ENCODE results near the gene HDGFL2. TPM values are rescaled to one million over a fixed set of nuclear protein-coding genes. Genes with fewer than 3 reads are reported as not detected.
A peak's percentile ranks its signal among the peaks of the same experiment; 100 is the strongest.

The HDGFL2 gene
- total RNA-seq, 1 donor from 2014 or later: 19.2 TPM

- ATAC-seq: no peak
Observed at GRCh38 chr19:4499855-4500254, 27.8 kb downstream of the HDGFL2 start.

- ATAC-seq: no peak
Observed at GRCh38 chr19:4500841-4501591, 28.9 kb downstream of the HDGFL2 start.

GRCh38 chr19:4501691-4502090, 29.6 kb downstream of the HDGFL2 start:
- no peak for ATAC-seq

GRCh38 chr19:4502282-4503131, 30.4 kb downstream of the HDGFL2 start:
- no peak for ATAC-seq

- ATAC-seq: no peak
Observed at GRCh38 chr19:4503132-4503824, 31.2 kb downstream of the HDGFL2 start.

GRCh38 chr19:4503825-4504170, 31.7 kb downstream of the HDGFL2 start:
- ATAC-seq: no peak

- ATAC-seq: no peak
Observed at GRCh38 chr19:4504297-4504701, 32.2 kb downstream of the HDGFL2 start.

GRCh38 chr19:4504891-4505569, 32.9 kb downstream of the HDGFL2 start:
- no peak for ATAC-seq

GRCh38 chr19:4505570-4506448, 33.7 kb downstream of the HDGFL2 start:
- no peak for ATAC-seq

- no peak for ATAC-seq
Observed at GRCh38 chr19:4506449-4507149, 34.5 kb downstream of the HDGFL2 start.

- ATAC-seq: no peak
Observed at GRCh38 chr19:4507150-4507452, 35.0 kb downstream of the HDGFL2 start.

- no peak for ATAC-seq
Observed at GRCh38 chr19:4507804-4508203, 35.7 kb downstream of the HDGFL2 start.

- ATAC-seq: no peak
Observed at GRCh38 chr19:4508698-4509097, 36.6 kb downstream of the HDGFL2 start.

GRCh38 chr19:4510435-4511255, 38.5 kb downstream of the HDGFL2 start:
- peak; percentile 15 for ATAC-seq

- no peak for ATAC-seq
Observed at GRCh38 chr19:4511300-4512054, 39.4 kb downstream of the HDGFL2 start.

GRCh38 chr19:4512070-4512469, 40.0 kb downstream of the HDGFL2 start:
- ATAC-seq: no peak

GRCh38 chr19:4513248-4513647, 41.2 kb downstream of the HDGFL2 start:
- ATAC-seq: no peak

GRCh38 chr19:4515732-4516131, 43.6 kb downstream of the HDGFL2 start:
- ATAC-seq: no peak

GRCh38 chr19:4516199-4516938, 44.3 kb downstream of the HDGFL2 start:
- ATAC-seq: no peak

All from esophagus mucosa (tissue), 1 donor.